SU-DHL-6 (cell line): ENCODE results near the gene MOSMO.

ENCODE experiments used
- CTCF ChIP-seq: fragments of 200-600 bp; sonication (generic); IDR thresholded peaks from one replicate; pipeline ENCODE4 v1.5.1; 2017; ENCODE audit warnings: antibody characterized with exemption, mild to moderate bottlenecking, low read length, moderate library complexity; ENCODE audit not compliant: insufficient read depth, poor library complexity, severe bottlenecking
- EZH2phosphoT487 ChIP-seq: fragments of 200-600 bp; sonication (generic), shearing (Covaris generic); conservative IDR thresholded peaks from 2 replicates; pipeline ENCODE4 v1.6.1; 2018; ENCODE audit warnings: mild to moderate bottlenecking, antibody characterized with exemption, low read length, moderate library complexity, mixed read lengths

- TF ChIP-seq EZH2phosphoT487, result no peak
- no peak for TF ChIP-seq CTCF
Observed at GRCh38 chr16:22063888-22064467, 56.1 kb downstream of the MOSMO start.
